ENCODE measurements around the gene MED22.
"Not testable (repeated sequence)": the region's sequence is repeated elsewhere in the genome, so short reads cannot be mapped to it uniquely, and the experiment has no call there.

MED22 gene

GRCh38 chr9:133377280-133377679 is 29.3 kb upstream of the MED22 start:
- H3K4me1 ChIP-seq (ENCODE audit: control insufficient read depth in 1 of 2, insufficient read depth in 2 of 2, low read length in 2 of 2); H2BK120ac ChIP-seq (ENCODE audit: insufficient read depth, low read length, poor library complexity); H3K9me3 ChIP-seq (ENCODE audit: insufficient read depth, low read depth, low read length); H4K12ac ChIP-seq (ENCODE audit: low read depth, low read length); H3K4me2 ChIP-seq (ENCODE audit: low read length); H4K8ac ChIP-seq (ENCODE audit: low read depth, low read length); H4K91ac ChIP-seq (ENCODE audit: low read depth, low read length); H3K4me3 ChIP-seq (ENCODE audit: low read depth, low read length); H3K23ac ChIP-seq (ENCODE audit: low read length); DNase-seq; H3K14ac ChIP-seq (ENCODE audit: low read length); H3K27ac ChIP-seq (ENCODE audit: low read depth, low read length); H2BK5ac ChIP-seq (ENCODE audit: low read depth, low read length, poor library complexity); H2AK5ac ChIP-seq (ENCODE audit: low read length); H3K9ac ChIP-seq (ENCODE audit: low read length); H2AFZ ChIP-seq (ENCODE audit: insufficient read depth, low read length, poor library complexity); H3K4ac ChIP-seq (ENCODE audit: low read depth, low read length); H3K27me3 ChIP-seq (ENCODE audit: insufficient read depth, low read length); H3K18ac ChIP-seq (ENCODE audit: low read length); H2BK12ac ChIP-seq (ENCODE audit: low read length): not testable (repeated sequence)
- Histone ChIP-seq H3K79me1 (ENCODE audit: low read length) (peaks cover 17% of the 10 kb centered on the region), H3K79me2 (ENCODE audit: control insufficient read depth, insufficient read depth, low read length, poor library complexity) (peaks cover 19% of the 10 kb centered on the region), H3K36me3 (ENCODE audit: control insufficient read depth in 1 of 2, insufficient read depth in 2 of 2, low read length in 2 of 2) (peaks cover 10 to 11% of the 10 kb centered on the region in 2 experiments)
- no CpG with 5 or more reads among the region's 14 CpGs for WGBS (ENCODE audit: extremely low coverage, insufficient coverage, insufficient read length)

- Histone ChIP-seq H2BK5ac (ENCODE audit: low read depth, low read length, poor library complexity) (peak within 1 kb of the TSS; percentile 96), H3K79me2 (ENCODE audit: control insufficient read depth, insufficient read depth, low read length, poor library complexity) (peaks cover 26% of the 10 kb centered on the region), H3K4me2 (ENCODE audit: low read length) (peak within 1 kb of the TSS; percentile 84), H2AFZ (ENCODE audit: insufficient read depth, low read length, poor library complexity) (peak within 1 kb of the TSS; percentile 98), H3K27me3 (ENCODE audit: insufficient read depth, low read length) (no peaks in the 10 kb centered on the region), H3K79me1 (ENCODE audit: low read length) (peaks cover 17% of the 10 kb centered on the region), H3K4ac (ENCODE audit: low read depth, low read length) (peak within 1 kb of the TSS; percentile 100), H3K36me3 (ENCODE audit: control insufficient read depth in 1 of 2, insufficient read depth in 2 of 2, low read length in 2 of 2) (peaks cover 21 to 22% of the 10 kb centered on the region in 2 experiments), H3K4me3 (ENCODE audit: low read depth, low read length) (peak within 1 kb of the TSS; percentile 97), H3K27ac (ENCODE audit: low read depth, low read length) (peak within 1 kb of the TSS; percentile 96), H2BK120ac (ENCODE audit: insufficient read depth, low read length, poor library complexity) (peak within 1 kb of the TSS; percentile 98), H4K8ac (ENCODE audit: low read depth, low read length) (peak within 1 kb of the TSS; percentile 98), H3K14ac (ENCODE audit: low read length) (peak within 1 kb of the TSS; percentile 99), H4K91ac (ENCODE audit: low read depth, low read length) (peak within 1 kb of the TSS; percentile 99), H3K9me3 (ENCODE audit: insufficient read depth, low read depth, low read length) (peaks cover 3% of the 10 kb centered on the region), H3K23ac (ENCODE audit: low read length) (peak within 1 kb of the TSS; percentile 37), H3K4me1 (ENCODE audit: control insufficient read depth in 1 of 2, insufficient read depth in 2 of 2, low read length in 2 of 2) (peaks cover 2 to 5% of the 10 kb centered on the region in 2 experiments), H2BK12ac (ENCODE audit: low read length) (no peak within 1 kb of the TSS), H2AK5ac (ENCODE audit: low read length) (peak within 1 kb of the TSS; percentile 92), H3K9ac (ENCODE audit: low read length) (peak within 1 kb of the TSS; percentile 99), H4K12ac (ENCODE audit: low read depth, low read length) (peak within 1 kb of the TSS; percentile 87), H3K18ac (ENCODE audit: low read length) (peak within 1 kb of the TSS; percentile 99)
- no CpG with 5 or more reads among the region's 120 CpGs for WGBS (ENCODE audit: extremely low coverage, insufficient coverage, insufficient read length)
- peak; percentile 96 to 98 for DNase-seq
These were observed 28.1 kb upstream of the MED22 start, which contains the start of the genes STKLD1 and SURF4 for GRCh38 chr9:133375724-133376654. STKLD1 (plus strand) TSS chr9:133376366; CDS start chr9:133376474, 108 bp downstream. SURF4 (minus strand) TSS chr9:133376060; CDS start chr9:133375969, 91 bp downstream.

- H4K12ac ChIP-seq (ENCODE audit: low read depth, low read length), result peak overlapping the region; percentile 87
- peaks cover 28% of the 10 kb centered on the region for H3K79me2 ChIP-seq (ENCODE audit: control insufficient read depth, insufficient read depth, low read length, poor library complexity)
- H3K36me3 ChIP-seq (ENCODE audit: control insufficient read depth in 1 of 2, insufficient read depth in 2 of 2, low read length in 2 of 2), result peaks cover 28 to 29% of the 10 kb centered on the region in 2 experiments
- peak overlapping the region; percentile 96 for H4K8ac ChIP-seq (ENCODE audit: low read depth, low read length)
- H3K14ac ChIP-seq (ENCODE audit: low read length), result peak overlapping the region; percentile 99
- peak overlapping the region; percentile 100 for H3K4ac ChIP-seq (ENCODE audit: low read depth, low read length)
- peak overlapping the region; percentile 98 for H2BK120ac ChIP-seq (ENCODE audit: insufficient read depth, low read length, poor library complexity)
- H3K18ac ChIP-seq (ENCODE audit: low read length), result peak overlapping the region; percentile 99
- no peaks in the 10 kb centered on the region for H3K27me3 ChIP-seq (ENCODE audit: insufficient read depth, low read length)
- H2AFZ ChIP-seq (ENCODE audit: insufficient read depth, low read length, poor library complexity), result peak overlapping the region; percentile 31
- peaks cover 4 to 5% of the 10 kb centered on the region in 2 experiments for H3K4me1 ChIP-seq (ENCODE audit: control insufficient read depth in 1 of 2, insufficient read depth in 2 of 2, low read length in 2 of 2)
- H3K79me1 ChIP-seq (ENCODE audit: low read length), result peaks cover 17% of the 10 kb centered on the region
- peak overlapping the region; percentile 74 for H3K4me2 ChIP-seq (ENCODE audit: low read length)
- H2BK5ac ChIP-seq (ENCODE audit: low read depth, low read length, poor library complexity), result peak overlapping the region; percentile 96
- H4K91ac ChIP-seq (ENCODE audit: low read depth, low read length), result peak overlapping the region; percentile 99
- H2AK5ac ChIP-seq (ENCODE audit: low read length), result peak overlapping the region; percentile 92
- H2BK12ac ChIP-seq (ENCODE audit: low read length), result no peak overlapping the region
- DNase-seq, result peak; percentile 59 to 84
- peak overlapping the region; percentile 37 for H3K23ac ChIP-seq (ENCODE audit: low read length)
- peaks cover 3% of the 10 kb centered on the region for H3K9me3 ChIP-seq (ENCODE audit: insufficient read depth, low read depth, low read length)
- peak overlapping the region; percentile 96 for H3K27ac ChIP-seq (ENCODE audit: low read depth, low read length)
- H3K9ac ChIP-seq (ENCODE audit: low read length), result peak overlapping the region; percentile 99
- H3K4me3 ChIP-seq (ENCODE audit: low read depth, low read length), result peak overlapping the region; percentile 97
- WGBS (ENCODE audit: extremely low coverage, insufficient coverage, insufficient read length), result no CpG with 5 or more reads among the region's 39 CpGs
These were observed 27.3 kb upstream of the MED22 start for GRCh38 chr9:133375116-133375723.

GRCh38 chr9:133374612-133375115 is 26.7 kb upstream of the MED22 start:
- DNase-seq, result peak in 1 of 2 donors; percentile 60
- Histone ChIP-seq H3K79me1 (ENCODE audit: low read length) (peaks cover 17% of the 10 kb centered on the region), H3K79me2 (ENCODE audit: control insufficient read depth, insufficient read depth, low read length, poor library complexity) (peaks cover 31% of the 10 kb centered on the region), H2AFZ (ENCODE audit: insufficient read depth, low read length, poor library complexity) (no peak overlapping the region), H3K4ac (ENCODE audit: low read depth, low read length) (peak overlapping the region; percentile 100), H2BK12ac (ENCODE audit: low read length) (no peak overlapping the region), H4K91ac (ENCODE audit: low read depth, low read length) (no peak overlapping the region), H3K27ac (ENCODE audit: low read depth, low read length) (no peak overlapping the region), H4K8ac (ENCODE audit: low read depth, low read length) (no peak overlapping the region), H3K14ac (ENCODE audit: low read length) (no peak overlapping the region), H3K18ac (ENCODE audit: low read length) (no peak overlapping the region), H2BK120ac (ENCODE audit: insufficient read depth, low read length, poor library complexity) (no peak overlapping the region), H3K4me3 (ENCODE audit: low read depth, low read length) (peak overlapping the region; percentile 97), H3K9me3 (ENCODE audit: insufficient read depth, low read depth, low read length) (peaks cover 3% of the 10 kb centered on the region), H2AK5ac (ENCODE audit: low read length) (no peak overlapping the region), H2BK5ac (ENCODE audit: low read depth, low read length, poor library complexity) (no peak overlapping the region), H3K36me3 (ENCODE audit: control insufficient read depth in 1 of 2, insufficient read depth in 2 of 2, low read length in 2 of 2) (peaks cover 32 to 35% of the 10 kb centered on the region in 2 experiments), H3K23ac (ENCODE audit: low read length) (no peak overlapping the region), H3K27me3 (ENCODE audit: insufficient read depth, low read length) (no peaks in the 10 kb centered on the region), H3K9ac (ENCODE audit: low read length) (peak overlapping the region; percentile 99), H3K4me2 (ENCODE audit: low read length) (peak overlapping the region; percentile 74), H3K4me1 (ENCODE audit: control insufficient read depth in 1 of 2, insufficient read depth in 2 of 2, low read length in 2 of 2) (peaks cover 4 to 5% of the 10 kb centered on the region in 2 experiments), H4K12ac (ENCODE audit: low read depth, low read length) (no peak overlapping the region)
- WGBS (ENCODE audit: extremely low coverage, insufficient coverage, insufficient read length), result no CpG with 5 or more reads among the region's 12 CpGs

Data from trophoblast cell (in vitro differentiated cells and primary cell).